ENCODE measurements around the gene RAB33B.
"Not testable (repeated sequence)": the region's sequence is repeated elsewhere in the genome, so short reads cannot be mapped to it uniquely, and the experiment has no call there.

RAB33B gene

DNA sequence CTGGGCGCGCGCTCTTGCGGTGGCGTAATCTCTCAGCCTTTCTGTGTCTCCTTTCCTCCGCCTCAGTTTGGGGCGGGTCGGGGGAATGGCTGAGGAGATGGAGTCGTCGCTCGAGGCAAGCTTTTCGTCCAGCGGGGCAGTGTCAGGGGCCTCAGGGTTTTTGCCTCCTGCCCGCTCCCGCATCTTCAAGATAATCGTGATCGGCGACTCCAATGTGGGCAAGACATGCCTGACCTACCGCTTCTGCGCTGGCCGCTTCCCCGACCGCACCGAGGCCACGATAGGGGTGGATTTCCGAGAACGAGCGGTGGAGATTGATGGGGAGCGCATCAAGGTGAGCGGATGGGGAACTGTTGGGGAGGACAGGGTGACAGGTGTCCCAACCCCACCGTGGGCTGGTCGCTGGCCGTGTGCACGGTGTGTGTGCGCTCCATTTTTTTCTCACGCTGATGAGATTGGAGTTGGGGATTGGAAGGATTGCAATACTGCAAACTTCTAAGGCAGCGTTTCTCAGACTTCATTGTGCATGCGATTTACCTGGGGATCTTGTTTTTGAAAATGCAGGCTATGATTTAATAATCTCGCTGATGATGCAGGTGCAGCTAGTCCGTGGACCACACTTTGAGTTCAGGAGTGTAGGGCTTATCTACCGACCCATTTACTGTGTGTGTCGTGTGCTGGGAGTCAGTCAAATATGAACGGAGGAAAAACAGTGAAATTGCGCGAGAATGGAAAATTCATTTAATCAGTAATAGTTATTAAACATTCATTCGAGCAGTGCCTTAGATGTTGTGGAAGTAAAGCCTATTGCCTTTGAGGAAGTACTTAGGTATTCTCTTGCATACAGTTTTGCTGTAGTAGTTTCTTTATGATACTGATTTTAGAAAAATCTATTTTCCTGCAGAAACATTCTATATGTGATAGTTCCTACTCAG is at the start of gene RAB33B:
Gene RAB33B, plus strand, starts transcription at position 11 of the 935 bp plus-strand sequence. Its CDS starts 75 bp downstream, at position 86.
- in situ Hi-C loops (cut with HindIII; ENCODE audit: low sequenced_read_pairs), result no loop called here

DNA sequence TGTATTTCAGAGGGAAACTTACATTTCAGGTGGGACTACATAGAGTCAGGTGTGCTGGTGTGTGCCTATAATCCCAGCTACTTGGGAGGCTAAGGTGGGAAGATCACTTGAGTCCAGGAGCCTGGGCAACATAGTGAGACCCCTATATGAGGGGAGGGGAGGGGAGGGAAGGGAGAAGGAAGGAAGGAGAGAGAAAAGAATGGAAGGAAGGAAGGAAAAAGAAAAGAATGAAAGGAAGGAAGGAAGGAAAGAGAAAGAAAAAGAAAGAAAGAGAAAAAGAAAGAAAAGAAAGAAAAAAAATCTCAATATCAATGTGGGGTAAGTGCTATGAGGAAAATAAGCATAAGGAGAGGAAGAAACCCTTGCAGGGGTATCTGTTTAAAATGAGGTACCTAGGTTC is 43.6 kb upstream of the RAB33B start:
- in situ Hi-C loops (cut with HindIII; ENCODE audit: low sequenced_read_pairs), result no loop called here

DNA sequence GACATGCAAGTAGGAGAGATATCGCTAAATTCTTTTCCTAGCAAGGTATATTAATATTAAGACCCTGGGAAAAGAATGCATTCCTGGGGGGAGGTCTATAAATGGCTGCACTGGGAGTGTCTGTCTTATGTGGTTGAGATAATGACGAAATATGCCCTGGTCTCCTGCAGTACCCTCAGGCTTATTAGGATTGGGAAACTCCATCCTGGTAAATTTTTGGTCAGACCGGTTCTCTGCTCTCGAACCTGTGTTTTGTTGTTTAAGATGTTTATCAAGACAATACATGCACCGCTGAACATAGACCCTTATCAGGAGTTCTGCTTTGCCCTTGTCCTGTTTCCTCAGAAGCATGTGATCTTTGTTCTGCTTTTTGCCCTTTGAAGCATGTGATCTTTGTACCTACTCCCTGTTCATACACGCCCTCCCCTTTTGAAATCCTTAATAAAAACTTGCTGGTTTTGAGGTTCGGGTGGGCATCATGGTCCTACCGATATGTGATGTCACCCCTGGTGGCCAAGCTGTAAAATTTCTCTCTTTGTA is 39.2 kb upstream of the RAB33B start:
- in situ Hi-C loops (cut with HindIII; ENCODE audit: low sequenced_read_pairs), result not testable (repeated sequence)

DNA sequence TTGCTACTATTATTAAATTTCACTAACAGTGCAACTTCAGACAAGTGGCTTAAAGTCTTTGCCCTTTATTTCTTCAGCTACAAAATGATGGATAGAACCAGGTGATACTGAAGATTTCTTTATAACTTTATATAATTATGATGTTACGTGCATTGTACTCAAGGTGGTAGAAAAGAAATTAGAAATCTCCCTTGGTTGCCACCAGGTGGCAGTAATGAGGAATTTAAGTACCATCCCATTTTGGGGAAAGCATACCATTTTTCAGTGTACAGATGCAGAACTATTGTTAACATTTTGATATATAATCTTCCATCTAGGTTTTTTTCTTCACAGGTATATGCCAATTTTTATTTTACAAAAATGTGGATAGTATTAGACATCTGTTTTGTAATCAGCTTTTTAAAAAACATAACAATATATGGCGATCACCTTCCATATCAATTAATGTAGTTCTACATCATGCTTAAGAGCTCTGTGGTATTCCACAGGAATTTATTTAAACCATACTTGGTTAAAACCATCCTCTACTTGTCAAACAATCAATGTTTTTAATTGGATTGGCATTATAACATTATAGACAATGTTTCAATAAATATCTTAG is 37.7 kb upstream of the RAB33B start:
- in situ Hi-C loops (cut with HindIII; ENCODE audit: low sequenced_read_pairs), result no loop called here

DNA sequence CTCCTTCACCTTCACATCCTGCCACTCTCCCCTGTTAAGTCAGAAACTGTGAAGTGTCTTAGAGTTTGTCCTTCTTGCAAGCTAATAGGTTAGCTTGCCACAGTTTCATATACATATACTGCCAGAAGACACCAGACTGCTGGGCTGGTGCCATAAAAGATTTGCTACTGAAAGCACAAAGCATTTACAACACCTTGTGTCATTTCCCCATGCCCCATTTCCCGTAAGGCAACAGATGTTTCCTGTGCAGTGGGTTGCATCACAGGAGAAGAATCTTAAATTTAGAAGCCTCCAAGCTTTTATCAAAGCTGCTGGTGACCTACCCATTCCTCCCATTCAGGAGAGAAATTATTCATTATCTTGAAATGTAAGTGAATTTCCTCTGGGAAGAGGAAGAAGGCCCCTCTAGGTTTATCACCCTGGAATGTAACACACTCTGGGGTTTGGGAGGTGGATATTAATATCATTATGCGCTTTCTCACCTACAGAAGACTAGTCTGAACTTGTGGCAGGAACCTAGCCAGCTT is 34.5 kb upstream of the RAB33B start:
- in situ Hi-C loops (cut with HindIII; ENCODE audit: low sequenced_read_pairs), result no loop called here

DNA sequence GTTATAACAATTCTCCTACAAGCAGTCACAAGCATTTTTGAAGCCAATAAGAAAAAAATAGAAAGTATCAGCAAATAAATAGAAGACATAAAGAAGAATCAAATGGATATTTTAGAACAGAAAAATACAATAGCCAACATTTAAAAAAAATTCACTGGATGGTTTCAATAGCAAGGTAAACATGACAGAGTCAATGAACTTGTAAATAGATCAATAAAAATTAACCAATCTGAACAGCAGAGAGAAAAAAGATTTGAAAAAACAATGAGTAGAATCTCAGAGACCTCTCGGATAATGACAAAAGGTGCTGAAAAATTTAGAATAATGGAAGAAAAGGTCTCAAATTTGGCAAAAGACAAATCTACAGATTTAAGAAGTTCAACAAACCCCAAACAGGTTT is 33.3 kb upstream of the RAB33B start:
- in situ Hi-C loops (cut with HindIII; ENCODE audit: low sequenced_read_pairs), result no loop called here

DNA sequence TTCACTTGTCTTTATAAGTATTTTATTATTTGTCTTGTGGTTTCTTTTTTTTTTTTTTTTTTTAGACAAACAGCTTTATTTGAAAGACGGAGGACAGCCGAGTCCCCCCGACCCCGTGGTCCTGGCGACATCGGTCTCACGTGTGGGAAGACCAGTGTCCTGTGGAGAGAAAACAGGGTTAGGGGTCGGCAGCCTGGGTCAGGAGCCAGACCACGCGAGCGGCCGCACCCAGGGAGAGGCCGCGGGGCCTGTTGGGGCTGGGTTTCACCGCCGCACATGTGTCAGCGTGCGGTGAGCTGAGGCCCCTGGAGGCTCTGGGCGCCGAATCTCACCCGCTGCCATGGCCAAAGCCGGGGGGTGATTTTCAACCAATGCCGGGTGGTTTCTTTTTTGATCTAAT is 17.8 kb upstream of the RAB33B start:
- in situ Hi-C loops (cut with HindIII; ENCODE audit: low sequenced_read_pairs), result no loop called here

DNA sequence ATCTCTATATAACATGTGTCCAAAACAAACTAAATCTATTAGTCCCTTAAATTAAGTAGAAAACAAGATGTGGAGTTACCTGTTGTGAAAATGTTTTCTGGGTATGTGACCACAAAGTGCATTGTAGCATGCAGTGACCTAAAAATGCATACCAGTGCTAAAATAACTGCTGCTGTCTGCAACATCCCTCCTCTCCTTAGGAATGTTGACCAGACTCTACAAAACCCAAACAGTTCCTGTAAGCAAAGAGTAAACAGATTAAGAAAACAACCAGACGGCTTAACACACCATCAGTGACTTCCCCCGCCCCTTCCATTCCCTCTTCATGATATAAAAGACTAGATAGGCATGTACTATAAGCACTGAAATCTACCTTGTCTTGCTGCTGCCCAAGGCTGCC is 15.8 kb upstream of the RAB33B start:
- in situ Hi-C loops (cut with HindIII; ENCODE audit: low sequenced_read_pairs), result no loop called here

DNA sequence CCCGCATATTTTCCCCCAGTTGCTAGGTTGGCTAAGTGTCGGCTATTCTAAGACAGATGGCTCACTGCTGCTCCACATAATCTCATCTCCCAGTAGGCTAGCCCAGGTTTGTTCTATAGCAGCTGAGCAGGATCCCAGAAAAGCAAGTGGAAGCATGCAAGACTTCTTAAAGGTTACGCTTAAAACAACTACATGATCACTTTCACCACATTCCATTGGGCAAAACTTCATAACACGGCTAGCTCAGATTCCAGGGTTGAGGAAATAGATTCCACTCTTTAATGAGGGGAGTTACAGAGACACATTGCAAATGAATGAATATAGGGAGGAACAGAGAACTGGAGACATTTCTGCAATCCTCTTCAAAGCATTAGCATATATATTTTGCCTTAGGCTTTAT is 12.9 kb upstream of the RAB33B start:
- in situ Hi-C loops (cut with HindIII; ENCODE audit: low sequenced_read_pairs), result no loop called here

DNA sequence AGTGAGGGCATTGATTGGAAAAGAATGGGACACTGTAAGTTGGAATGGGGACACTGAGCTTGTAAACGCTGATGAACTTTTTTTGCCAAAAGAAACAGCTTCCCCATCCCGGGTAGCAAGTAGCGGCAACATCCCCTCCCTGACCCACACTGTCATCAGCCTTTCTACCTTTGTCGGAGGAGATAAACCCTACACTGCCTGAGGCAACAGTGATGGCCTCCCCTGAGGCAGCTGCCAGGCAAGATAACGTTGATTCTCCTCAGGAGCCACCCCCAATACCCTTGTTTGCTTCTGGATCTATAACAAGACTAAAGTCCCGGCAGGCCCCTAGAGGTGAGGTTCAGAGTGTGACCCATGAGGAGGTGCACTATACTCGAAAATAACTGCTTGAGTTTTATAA is 10.3 kb upstream of the RAB33B start:
- in situ Hi-C loops (cut with HindIII; ENCODE audit: low sequenced_read_pairs), result no loop called here

DNA sequence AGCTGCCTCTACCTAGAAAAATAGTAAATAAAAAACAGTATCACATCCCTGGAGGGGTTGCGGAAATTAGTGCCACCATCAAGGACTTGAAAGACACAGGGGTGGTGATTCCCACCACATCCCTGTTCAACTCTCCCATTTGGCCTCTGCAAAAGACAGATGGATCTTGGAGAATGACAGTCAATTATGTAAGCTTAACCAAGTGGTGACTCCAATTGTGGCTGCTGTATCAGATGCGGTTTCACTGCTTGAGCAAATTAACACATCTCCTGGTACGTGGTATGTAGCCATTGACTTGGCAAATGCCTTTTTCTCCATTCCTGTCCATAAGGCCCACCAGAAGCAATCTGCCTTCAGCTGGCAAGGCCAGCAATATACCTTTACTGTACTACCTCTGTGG is 9.0 kb upstream of the RAB33B start:
- in situ Hi-C loops (cut with HindIII; ENCODE audit: low sequenced_read_pairs), result not testable (repeated sequence)

DNA sequence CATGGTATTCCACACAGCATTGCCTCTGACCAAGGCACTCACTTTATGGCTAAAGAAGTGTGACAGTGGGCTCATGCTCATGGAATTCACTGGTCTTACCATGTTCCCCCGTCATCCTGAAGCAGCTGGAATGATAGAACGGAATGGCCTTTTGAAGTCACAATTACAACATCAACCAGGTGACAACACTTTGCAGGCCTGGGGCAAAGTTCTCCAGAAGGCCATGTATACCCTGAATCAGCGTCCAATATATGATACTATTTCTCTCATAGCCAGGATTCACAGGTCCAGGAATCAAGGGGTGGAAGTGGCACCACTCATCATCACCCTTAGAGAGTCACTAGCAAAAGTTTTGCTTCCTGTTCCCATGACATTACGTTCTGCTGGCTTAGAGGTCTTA is 6.8 kb upstream of the RAB33B start:
- in situ Hi-C loops (cut with HindIII; ENCODE audit: low sequenced_read_pairs), result not testable (repeated sequence)

DNA sequence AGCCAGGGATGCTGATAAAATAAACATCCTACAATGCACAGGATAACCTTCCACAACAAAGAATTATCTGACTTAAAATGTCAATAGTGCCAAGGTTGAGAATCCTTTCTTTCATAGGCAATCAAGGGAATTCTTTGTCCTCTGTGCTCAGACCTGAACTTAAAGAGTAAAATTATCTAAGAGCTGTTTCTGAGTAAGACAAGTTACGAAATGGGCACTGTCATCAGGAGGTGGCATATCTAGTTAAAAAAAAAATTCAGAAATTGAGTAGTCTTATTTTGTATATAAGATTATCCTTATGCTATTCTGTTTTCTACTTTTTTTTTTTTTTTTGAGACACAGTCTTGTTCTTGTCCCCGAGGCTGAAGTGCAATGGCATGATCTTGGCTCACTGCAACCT is 3.3 kb upstream of the RAB33B start:
- in situ Hi-C loops (cut with HindIII; ENCODE audit: low sequenced_read_pairs), result no loop called here

DNA sequence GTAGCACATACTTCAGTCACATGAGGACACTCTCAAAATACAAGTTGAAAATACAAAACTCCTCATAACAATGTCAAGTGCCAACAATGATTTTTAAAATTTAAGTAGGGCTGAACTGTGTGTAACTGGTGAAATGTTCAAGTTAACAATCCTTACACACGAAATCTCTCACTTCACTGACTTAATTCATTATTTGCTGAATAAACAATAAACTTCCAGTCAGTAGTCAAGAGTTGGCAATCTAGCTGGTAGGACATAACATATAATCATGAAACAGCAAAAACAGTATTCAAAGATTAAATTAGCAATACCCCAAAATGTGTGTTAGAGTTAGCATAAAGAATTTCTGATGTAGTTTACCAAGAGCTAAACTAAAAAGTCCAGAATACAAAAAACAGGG is 1.9 kb upstream of the RAB33B start:
- in situ Hi-C loops (cut with HindIII; ENCODE audit: low sequenced_read_pairs), result no loop called here

DNA sequence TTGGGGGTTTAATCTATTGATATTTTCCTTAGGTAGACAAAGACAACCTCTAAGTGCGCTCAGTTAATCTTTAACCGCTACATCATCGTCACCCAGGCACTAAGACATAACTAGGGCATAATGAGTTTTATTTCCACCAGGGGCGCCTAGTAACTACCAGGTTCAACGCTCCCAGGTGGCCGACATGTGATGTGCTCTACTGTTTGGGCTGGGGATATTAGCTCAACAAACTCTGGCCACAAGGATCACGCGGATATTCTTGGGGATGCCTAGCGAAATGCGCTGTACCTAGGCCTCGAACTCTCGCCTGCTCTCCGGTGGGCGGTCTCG is 915 bp upstream of the RAB33B start:
- in situ Hi-C loops (cut with HindIII; ENCODE audit: low sequenced_read_pairs), result no loop called here

DNA sequence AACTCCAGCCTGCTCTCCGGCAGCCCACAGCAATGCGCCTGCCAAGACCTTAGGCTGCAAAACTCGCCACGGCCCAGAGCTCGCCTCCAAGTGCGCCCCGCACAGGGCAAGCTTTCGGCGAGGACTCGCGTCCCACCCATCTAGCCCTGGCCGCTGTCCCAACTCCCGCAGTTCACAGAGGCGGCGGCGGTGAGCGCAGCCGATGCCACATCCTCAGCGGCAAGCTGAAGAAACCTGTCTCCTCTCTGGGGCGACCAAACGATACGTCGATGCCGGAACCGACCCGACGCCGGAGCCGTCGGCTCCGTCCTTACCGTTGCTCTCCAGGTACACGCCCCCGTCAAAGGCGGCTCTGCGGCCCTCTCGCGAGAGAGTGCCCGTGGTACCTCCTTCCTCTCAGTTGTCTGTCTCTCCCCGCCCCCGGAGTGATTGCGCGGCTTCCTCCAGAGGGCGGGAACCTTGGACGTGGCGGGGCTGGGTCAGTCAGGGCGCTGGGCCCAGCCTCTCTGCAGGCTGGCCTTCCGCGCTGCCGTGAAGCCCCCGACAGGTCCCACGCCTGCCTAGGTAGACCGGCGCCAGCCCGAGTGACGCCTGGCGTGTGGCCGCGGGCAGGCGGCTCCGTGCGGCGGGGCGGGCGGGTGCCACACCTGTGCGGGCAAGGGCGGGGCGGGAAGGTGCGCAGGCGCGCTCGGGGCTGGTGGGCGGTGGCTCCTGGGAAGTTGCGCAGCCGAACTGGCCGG is 380 bp upstream of the RAB33B start:
- in situ Hi-C loops (cut with HindIII; ENCODE audit: low sequenced_read_pairs), result no loop called here

DNA sequence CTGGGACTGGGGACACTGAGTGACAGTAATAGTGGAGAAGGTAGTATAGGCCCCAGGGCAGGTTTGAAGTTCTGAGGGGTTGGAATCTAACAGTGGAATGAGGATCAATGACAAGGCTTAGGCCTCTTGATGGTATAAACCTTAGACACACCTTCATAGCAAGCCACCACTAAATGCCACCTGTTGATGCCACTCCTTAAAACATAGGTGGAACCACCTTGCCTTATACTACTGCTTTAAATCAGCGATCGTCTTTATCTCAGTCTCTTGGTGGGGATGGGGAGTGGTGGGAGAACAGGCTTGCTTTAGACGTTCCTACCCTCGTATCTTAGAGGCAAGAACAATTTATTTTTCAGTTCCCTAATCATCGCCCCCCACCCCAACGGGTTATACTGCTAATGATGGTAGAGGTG is 1.2 kb downstream of the RAB33B start:
- in situ Hi-C loops (cut with HindIII; ENCODE audit: low sequenced_read_pairs), result no loop called here

DNA sequence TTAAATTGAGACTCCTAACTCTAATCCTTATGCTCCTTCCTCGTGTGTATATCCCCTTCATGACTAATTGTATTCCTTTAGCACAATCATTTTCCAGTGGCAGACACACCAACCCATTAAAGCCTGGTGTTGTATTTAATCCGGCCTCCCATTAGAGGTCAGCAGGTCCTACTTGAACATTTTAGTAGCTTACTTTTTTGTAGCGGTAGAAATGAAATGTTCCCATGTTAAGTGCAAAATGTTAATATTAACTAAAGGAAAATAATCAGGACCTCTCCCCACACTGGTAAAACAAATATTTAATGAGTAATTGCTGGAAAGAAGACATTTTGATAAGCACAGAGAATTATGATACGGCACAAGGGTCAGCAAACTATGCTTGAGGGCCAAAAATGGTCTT is 3.4 kb downstream of the RAB33B start:
- in situ Hi-C loops (cut with HindIII; ENCODE audit: low sequenced_read_pairs), result no loop called here

DNA sequence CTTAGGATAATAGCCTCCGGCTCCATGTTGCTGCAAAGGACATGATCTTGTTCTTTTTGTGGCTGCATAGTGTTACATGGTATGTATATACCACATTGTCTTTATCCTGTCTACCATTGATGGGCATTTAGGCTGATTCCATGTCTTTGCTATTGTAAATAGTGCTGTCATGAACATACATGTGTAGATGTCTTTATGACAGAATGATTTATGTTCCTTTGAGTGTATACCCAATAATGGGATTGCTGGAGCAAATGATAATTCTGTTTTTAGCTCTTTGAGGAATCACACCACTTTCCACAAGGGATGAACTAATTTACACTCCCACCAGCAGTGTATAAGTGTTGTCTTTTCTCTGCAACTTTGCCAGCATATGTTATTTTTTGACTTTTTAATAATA is 4.6 kb downstream of the RAB33B start:
- in situ Hi-C loops (cut with HindIII; ENCODE audit: low sequenced_read_pairs), result no loop called here

DNA sequence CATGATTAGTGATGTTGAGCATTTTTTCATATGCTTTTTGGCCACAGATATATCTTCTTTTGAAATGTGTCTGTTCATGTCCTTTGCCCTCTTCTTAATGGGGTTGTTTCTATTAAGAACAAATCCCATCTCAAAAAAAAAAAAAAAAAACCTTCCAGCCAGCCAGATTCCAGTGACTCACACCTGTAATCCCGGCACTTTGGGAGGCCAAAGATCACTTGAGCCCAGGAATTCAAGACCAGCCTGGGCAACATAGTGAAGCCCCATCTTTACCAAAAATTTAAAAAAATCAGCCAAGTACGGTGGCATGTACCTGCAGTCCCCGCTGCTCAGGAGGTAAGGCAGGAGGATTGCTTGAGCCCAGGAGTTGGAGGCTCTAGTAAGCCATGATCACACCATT is 5.1 kb downstream of the RAB33B start:
- in situ Hi-C loops (cut with HindIII; ENCODE audit: low sequenced_read_pairs), result no loop called here

DNA sequence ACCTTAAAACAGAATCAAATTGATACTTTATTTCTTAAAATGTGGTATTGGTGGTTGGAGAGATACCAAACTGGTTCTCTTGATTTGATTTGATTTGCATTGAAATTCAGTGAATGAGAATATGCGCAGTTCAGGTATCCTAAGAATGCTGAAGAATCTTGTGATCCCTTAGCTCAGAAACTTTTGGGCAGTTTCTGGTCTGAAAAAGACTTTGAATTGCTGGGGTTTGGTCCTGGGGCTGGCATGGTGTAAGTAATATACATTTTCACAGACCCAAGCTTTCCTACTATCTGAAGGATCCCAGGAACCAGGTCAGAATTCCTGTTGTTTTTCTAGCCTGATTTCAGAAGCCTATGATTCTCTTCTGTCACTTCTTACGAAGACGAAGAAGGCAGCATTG is 6.6 kb downstream of the RAB33B start:
- in situ Hi-C loops (cut with HindIII; ENCODE audit: low sequenced_read_pairs), result no loop called here

Data from endothelial cell of hepatic sinusoid (primary cell).